IMR-90 (cell line): ENCODE results near the gene CRACDL. TPM values are rescaled to one million over a fixed set of nuclear protein-coding genes. Genes with fewer than 3 reads are reported as not detected.

Experiments used
- ATAC-seq: fragments of 200-7000 bp; cut with Tn5 transposase; 2 replicates; pipeline ENCODE4 v1.9.1; 2020; ENCODE audit warnings: low read depth, mild to moderate bottlenecking, moderate library complexity
- BruUV-seq: library from RNA; stranded (reverse); fragments of 400-500 nt; replicated peaks from 2 replicates; lab custom pipeline; 2021; lab: Mats Ljungman, UMichigan
- CTCF ChIA-PET: fragments of 300-600 bp; formaldehyde crosslinking; extraction: SDS; loops from one replicate; lab custom pipeline; 2021; ENCODE audit warnings: antibody characterized with exemption; lab: Yijun Ruan, JAX
- POLR2A ChIA-PET: fragments of 300-600 bp; sonication (Branson Sonifier 250); formaldehyde crosslinking; loops from one replicate; lab custom pipeline; 2022; ENCODE audit warnings: antibody characterized with exemption; ENCODE audit not compliant: unreplicated experiment; lab: Charles Lee
- DNase-seq: peaks from one replicate; pipeline ENCODE4 v3.0.0; 2013
- H2AFZ ChIP-seq: replicated peaks from 2 replicates; pipeline ENCODE3; 2013; ENCODE audit warnings: low read length, mild to moderate bottlenecking; ENCODE audit not compliant: poor library complexity
- H2AK5ac ChIP-seq: 2 replicates; pipeline ENCODE4 v1.6.1; 2013; ENCODE audit warnings: low read depth, low read length, inconsistent platforms
- H2AK9ac ChIP-seq: replicated peaks from 2 replicates; pipeline ENCODE3; 2013; ENCODE audit warnings: mild to moderate bottlenecking, low read depth, low read length, moderate library complexity; ENCODE audit not compliant: poor library complexity
- H2BK120ac ChIP-seq: 2 replicates; pipeline ENCODE4 v1.6.1; 2013; ENCODE audit warnings: low read depth, low read length, inconsistent platforms
- H2BK15ac ChIP-seq: 3 replicates; pipeline ENCODE4 v1.6.1; 2013; ENCODE audit warnings: low read depth, low read length, inconsistent platforms
- H2BK20ac ChIP-seq: 2 replicates; pipeline ENCODE4 v1.6.1; 2013; ENCODE audit warnings: low read depth, mild to moderate bottlenecking, inconsistent platforms, low read length, moderate library complexity
- H2BK5ac ChIP-seq: 2 replicates; pipeline ENCODE4 v1.6.1; 2013; ENCODE audit warnings: mild to moderate bottlenecking, low read depth, low read length, inconsistent platforms; ENCODE audit not compliant: poor library complexity, severe bottlenecking
- H3K14ac ChIP-seq: replicated peaks from 2 replicates; pipeline ENCODE4 v1.6.1; 2013; ENCODE audit warnings: low read depth, low read length, inconsistent platforms
- H3K18ac ChIP-seq: 2 replicates; pipeline ENCODE4 v1.6.1; 2013; ENCODE audit warnings: low read depth, low read length, control low read depth
- H3K23ac ChIP-seq: 2 replicates; pipeline ENCODE4 v1.6.1; 2013; ENCODE audit warnings: low read depth, low read length, inconsistent platforms
- H3K27ac ChIP-seq: 2 replicates; pipeline ENCODE4 v1.5.1; 2013; ENCODE audit warnings: mild to moderate bottlenecking, control low read depth, low read length; ENCODE audit not compliant: insufficient read depth
- H3K27me3 ChIP-seq: 2 replicates; pipeline ENCODE4 v1.6.1; 2013; ENCODE audit warnings: low read length; ENCODE audit not compliant: control insufficient read depth, insufficient read depth
- H3K36me3 ChIP-seq: 2 replicates; pipeline ENCODE4 v1.6.1; 2013; ENCODE audit warnings: low read length, mixed read lengths; ENCODE audit not compliant: control insufficient read depth, insufficient read depth
- H3K4ac ChIP-seq: 2 replicates; pipeline ENCODE4 v1.6.1; 2013; ENCODE audit warnings: low read depth, low read length, inconsistent platforms
- H3K4me1 ChIP-seq: 2 replicates; pipeline ENCODE4 v1.6.1; 2013; ENCODE audit warnings: low read length, mixed read lengths; ENCODE audit not compliant: control insufficient read depth, insufficient read depth
- H3K4me2 ChIP-seq: 2 replicates; pipeline ENCODE4 v1.6.1; 2013; ENCODE audit warnings: low read depth, mild to moderate bottlenecking, control low read depth, low read length, moderate library complexity
- H3K4me3 ChIP-seq: 2 replicates; pipeline ENCODE4 v1.5.1; 2013; ENCODE audit warnings: low read depth, mild to moderate bottlenecking, control low read depth, low read length, moderate library complexity; ENCODE audit not compliant: insufficient read depth
- H3K56ac ChIP-seq: 2 replicates; pipeline ENCODE4 v1.6.1; 2013; ENCODE audit warnings: low read length, inconsistent platforms; ENCODE audit not compliant: insufficient read depth; ENCODE audit errors: extremely low read depth
- H3K79me1 ChIP-seq, 2 experiments: 2 replicates each; pipeline ENCODE4 v1.6.1; 2013; ENCODE audit warnings: low read length in 2 of 2, inconsistent platforms in 1 of 2, low read depth in 1 of 2
- H3K9ac ChIP-seq: 2 replicates; pipeline ENCODE4 v1.6.1; 2013; ENCODE audit warnings: low read depth, low read length, control low read depth
- H3K9me1 ChIP-seq: 2 replicates; pipeline ENCODE4 v1.6.1; 2013; ENCODE audit warnings: low read length, inconsistent platforms; ENCODE audit not compliant: insufficient read depth
- H3K9me3 ChIP-seq: 2 replicates; pipeline ENCODE4 v1.6.1; 2013; ENCODE audit warnings: low read length; ENCODE audit not compliant: control insufficient read depth, insufficient read depth
- H4K20me1 ChIP-seq: 2 replicates; pipeline ENCODE4 v1.6.1; 2013; ENCODE audit warnings: low read length, inconsistent platforms; ENCODE audit not compliant: insufficient read depth
- H4K5ac ChIP-seq: 2 replicates; pipeline ENCODE4 v1.6.1; 2013; ENCODE audit warnings: mild to moderate bottlenecking, low read depth, low read length, control low read depth
- H4K8ac ChIP-seq, 2 experiments: 2 replicates each; pipeline ENCODE4 v1.6.1; 2013; ENCODE audit warnings: low read depth in 2 of 2, low read length in 2 of 2, control low read depth in 1 of 2, inconsistent platforms in 1 of 2
- H4K91ac ChIP-seq: 2 replicates; pipeline ENCODE4 v1.6.1; 2013; ENCODE audit warnings: low read depth, low read length, inconsistent platforms; ENCODE audit not compliant: insufficient read depth
- BHLHE40 ChIP-seq: fragments of 150-350 bp; IDR thresholded peaks from 2 replicates; pipeline ENCODE4 v1.6.1; 2016; ENCODE audit warnings: mild to moderate bottlenecking, low read depth, low read length
- CEBPB ChIP-seq: IDR thresholded peaks from 2 replicates; pipeline ENCODE4 v1.6.1; 2012; ENCODE audit warnings: low read depth, low read length, improper control_type of control experiment
- CTCF ChIP-seq: conservative IDR thresholded peaks from 2 replicates; pipeline ENCODE4 v1.5.1; 2012; ENCODE audit warnings: mild to moderate bottlenecking, low read depth, low read length, improper control_type of control experiment
- ELK1 ChIP-seq: fragments of 150-350 bp; IDR thresholded peaks from 2 replicates; pipeline ENCODE4 v1.6.1; 2016; ENCODE audit warnings: low read depth, mild to moderate bottlenecking, low read length, moderate library complexity, borderline replicate concordance
- FOS ChIP-seq: fragments of 150-350 bp; IDR thresholded peaks from 2 replicates; pipeline ENCODE4 v1.6.1; 2016; ENCODE audit warnings: low read depth, low read length
- MAZ ChIP-seq: IDR thresholded peaks from 2 replicates; pipeline ENCODE4 v1.6.1; 2012; ENCODE audit warnings: low read depth, mild to moderate bottlenecking, low read length, improper control_type of control experiment, moderate library complexity, borderline replicate concordance
- POLR2A ChIP-seq: IDR thresholded peaks from 2 replicates; pipeline ENCODE4 v1.6.1; 2012; ENCODE audit warnings: mild to moderate bottlenecking, low read depth, low read length
- RAD21 ChIP-seq: IDR thresholded peaks from 2 replicates; pipeline ENCODE4 v1.6.1; 2012; ENCODE audit warnings: low read length, improper control_type of control experiment
- RCOR1 ChIP-seq: IDR thresholded peaks from 2 replicates; pipeline ENCODE4 v1.6.1; 2012; ENCODE audit warnings: mild to moderate bottlenecking, low read length, improper control_type of control experiment; ENCODE audit not compliant: insufficient replicate concordance
- RFX5 ChIP-seq: IDR thresholded peaks from 2 replicates; pipeline ENCODE4 v1.8.0; 2012; ENCODE audit warnings: low read depth, mild to moderate bottlenecking, low read length, moderate library complexity
- USF2 ChIP-seq: fragments of 150-350 bp; IDR thresholded peaks from 2 replicates; pipeline ENCODE4 v1.6.1; 2017; ENCODE audit warnings: mild to moderate bottlenecking, antibody characterized with exemption, low read length, low read depth
- WGBS, 2 experiments: methylation state at CpG; one replicate each; pipeline versions ENCODE4 v1.1.5 to v1.1.7; 2013; ENCODE audit warnings: missing lambda C conversion rate in 2 of 2; ENCODE audit not compliant: insufficient read length in 1 of 2; ENCODE audit errors: extremely low coverage in 2 of 2; 5-methylcytosine and 5-hydroxymethylcytosine counted together
- dilution Hi-C: fragments of 300-500 bp; cut with HindIII; formaldehyde crosslinking; loops from one replicate; pipeline ENCODE4 v1.14.3; 2018; ENCODE audit warnings: low sequenced_read_pairs; ENCODE audit not compliant: unreplicated experiment
- in situ Hi-C: fragments of 300-500 bp; cut with MboI; formaldehyde crosslinking; loops from 3 replicates; pipeline ENCODE4 v1.14.3; 2019; ENCODE audit warnings: low sequenced_read_pairs, inconsistent platforms, mixed read lengths
- intact Hi-C: fragments of 100-400 bp; cut with micrococcal nuclease; formaldehyde crosslinking; loops from 2 replicates; pipeline ENCODE4 v1.10.0; 2022
- polyA plus RNA-seq, 3 experiments: library from polyadenylated mRNA; depleted of rRNA; stranded (reverse); fragments of >200 nt; gene quantifications; 2 replicates each; pipeline ENCODE4 v1.2.3, GENCODE V29; 2012; ENCODE audit warnings: low replicate concordance in 1 of 3
- total RNA-seq: library from RNA; depleted of rRNA; stranded (reverse); fragments of >200 nt; gene quantifications from 2 replicates; pipeline ENCODE4 v1.2.3, GENCODE V29; 2012

The CRACDL gene
- total and polyA plus RNA-seq, 2 of the 4 experiments (the other 2 are of a cell fraction), result not detected

GRCh38 chr2:98866033-98866432 lies 70.0 kb downstream of the CRACDL start:
- no peak overlapping the region for H3K23ac ChIP-seq
- H3K36me3 ChIP-seq, result no peaks in the 10 kb centered on the region
- H2BK15ac ChIP-seq, result no peak overlapping the region
- in situ Hi-C loops (no loop called here), dilution Hi-C loops (no loop called here), intact Hi-C loops (no loop called here)
- no peaks in the 10 kb centered on the region; the same call in none of the 2 replicates for H3K27me3 ChIP-seq
- no peak overlapping the region for H2AK5ac ChIP-seq
- no peak overlapping the region for H3K14ac ChIP-seq
- no peaks in the 10 kb centered on the region for H4K20me1 ChIP-seq
- ChIA-PET CTCF (no interaction called here), POLR2A (no interaction called here)
- no peak overlapping the region for H2BK20ac ChIP-seq
- WGBS, 2 experiments, result 80% methylated on average over 1 of the region's 3 CpGs; no CpG with 5 or more reads in 1 of the 2 experiments
- H3K9me1 ChIP-seq, result no peaks in the 10 kb centered on the region
- no TSS peak for BruUV-seq
- H3K56ac ChIP-seq, result no peak overlapping the region
- H2AFZ ChIP-seq, result no peak overlapping the region
- no peak overlapping the region for H3K18ac ChIP-seq
- no peaks in the 10 kb centered on the region for H3K79me1 ChIP-seq
- no peak overlapping the region for H2AK9ac ChIP-seq
- H4K8ac ChIP-seq, result no peak overlapping the region
- no peak overlapping the region for H2BK5ac ChIP-seq
- no peak overlapping the region for H4K91ac ChIP-seq
- TF ChIP-seq RCOR1, result no peak
- no peak for TF ChIP-seq POLR2A
- TF ChIP-seq CEBPB, result no peak
- no peak for TF ChIP-seq MAZ
- no peak for TF ChIP-seq FOS
- no peak for TF ChIP-seq BHLHE40
- no peak for TF ChIP-seq RAD21
- TF ChIP-seq CTCF, result no peak
- TF ChIP-seq USF2, result no peak
- TF ChIP-seq RFX5, result no peak
- no peak for TF ChIP-seq ELK1
- DNase-seq (no peak), ATAC-seq (no peak)
- peaks cover 1% of the 10 kb centered on the region; the same call in 1 of the 2 replicates for H3K4me1 ChIP-seq
- no peak overlapping the region for H2BK120ac ChIP-seq
- H3K4me3 ChIP-seq, result no peak overlapping the region
- H3K27ac ChIP-seq, result no peak overlapping the region
- no peak overlapping the region for H3K9ac ChIP-seq
- H3K4ac ChIP-seq, result no peak overlapping the region
- H3K4me2 ChIP-seq, result no peak overlapping the region
- H3K9me3 ChIP-seq, result no peaks in the 10 kb centered on the region
- no peak overlapping the region for H4K5ac ChIP-seq
